ENCODE results near the gene SLC36A1.

- TF ChIP-seq FOXM1 (IDR thresholded peaks at IDR 0.05; ENCODE audit: borderline replicate concordance): no peak
- TF ChIP-seq ARNT (IDR thresholded peaks at IDR 0.05): no peak
- TF ChIP-seq ELF4 (IDR thresholded peaks at IDR 0.05): no peak
- TF ChIP-seq BHLHE40 (IDR thresholded peaks at IDR 0.05; ENCODE audit: borderline replicate concordance): no peak
Measured at GRCh38 chr5:151476016-151476415, 28.6 kb downstream of the SLC36A1 start.

Data from HEK293T (cell line).